MM.1S (cell line): Measurements from ENCODE around the gene TMEM150B.

Experiments used
- DNase-seq: peaks from one replicate; pipeline ENCODE4 v3.0.0-alpha.2; 2015
- H2AFZ ChIP-seq: fragments of 300-600 bp; sonication (generic); 2 replicates; pipeline ENCODE4 v1.6.0; 2016; ENCODE audit warnings: antibody characterized with exemption, low read length
- H3F3A ChIP-seq: fragments of 300-600 bp; sonication (generic); 2 replicates; pipeline ENCODE4 v1.6.1; 2016; ENCODE audit warnings: mild to moderate bottlenecking, antibody characterized with exemption, low read length, moderate library complexity, mixed read lengths; ENCODE audit not compliant: insufficient read depth
- H3K27ac ChIP-seq: fragments of 300-600 bp; sonication (generic); 2 replicates; pipeline ENCODE4 v1.5.1; 2016; ENCODE audit warnings: mild to moderate bottlenecking, low read length
- H3K27me3 ChIP-seq: fragments of 300-600 bp; sonication (generic); replicated peaks from 2 replicates; pipeline ENCODE4 v1.6.0; 2016; ENCODE audit warnings: low read length; ENCODE audit not compliant: insufficient read depth
- H3K36me3 ChIP-seq: fragments of 300-600 bp; sonication (generic); replicated peaks from 2 replicates; pipeline ENCODE4 v1.6.1; 2016; ENCODE audit warnings: mild to moderate bottlenecking, low read length, mixed read lengths; ENCODE audit not compliant: insufficient read depth
- H3K4me1 ChIP-seq: fragments of 300-600 bp; sonication (generic); 2 replicates; pipeline ENCODE4 v1.6.1; 2016; ENCODE audit warnings: low read length, mixed read lengths
- H3K4me2 ChIP-seq: fragments of 300-600 bp; sonication (generic); 2 replicates; pipeline ENCODE4 v1.6.0; 2016; ENCODE audit warnings: low read depth, low read length
- H3K4me3 ChIP-seq: fragments of 300-600 bp; sonication (generic); 2 replicates; pipeline ENCODE4 v1.5.1; 2016; ENCODE audit warnings: low read length, mixed read lengths
- H3K79me2 ChIP-seq: fragments of 300-600 bp; sonication (generic); 2 replicates; pipeline ENCODE4 v1.6.1; 2016; ENCODE audit warnings: mixed run types, low read length, mixed read lengths
- H3K9ac ChIP-seq: fragments of 300-600 bp; sonication (generic); 2 replicates; pipeline ENCODE4 v1.6.1; 2016; ENCODE audit warnings: low read length, mixed read lengths
- H3K9me2 ChIP-seq: fragments of 300-600 bp; sonication (generic); replicated peaks from 2 replicates; pipeline ENCODE4 v1.6.1; 2016; ENCODE audit warnings: mild to moderate bottlenecking, low read length, mixed read lengths; ENCODE audit not compliant: insufficient read depth
- H3K9me3 ChIP-seq: fragments of 300-600 bp; sonication (generic); replicated peaks from 2 replicates; pipeline ENCODE4 v1.6.1; 2016; ENCODE audit warnings: mild to moderate bottlenecking, low read length, mixed read lengths; ENCODE audit not compliant: insufficient read depth
- H4K20me1 ChIP-seq: fragments of 300-600 bp; sonication (generic); 2 replicates; pipeline ENCODE4 v1.6.1; 2016; ENCODE audit warnings: mild to moderate bottlenecking, low read length, moderate library complexity, mixed read lengths; ENCODE audit not compliant: insufficient read depth
- EZH2 ChIP-seq: fragments of 300-600 bp; sonication (generic); optimal IDR thresholded peaks from 2 replicates; pipeline ENCODE3; 2017; ENCODE audit warnings: low read depth, mild to moderate bottlenecking, antibody characterized with exemption, low read length, mixed read lengths
- EZH2phosphoT487 ChIP-seq: fragments of 300-600 bp; sonication (generic); IDR thresholded peaks from 2 replicates; pipeline ENCODE4 v1.6.1; 2018; ENCODE audit warnings: antibody characterized with exemption, low read length
- TF ChIP-seq, protein P1 (sequence below): fragments of 300-600 bp; sonication (generic); IDR thresholded peaks from 2 replicates; pipeline ENCODE4 v1.5.1; 2016; ENCODE audit warnings: antibody characterized with exemption, low read length, mixed read lengths

Gene TMEM150B

DNA sequence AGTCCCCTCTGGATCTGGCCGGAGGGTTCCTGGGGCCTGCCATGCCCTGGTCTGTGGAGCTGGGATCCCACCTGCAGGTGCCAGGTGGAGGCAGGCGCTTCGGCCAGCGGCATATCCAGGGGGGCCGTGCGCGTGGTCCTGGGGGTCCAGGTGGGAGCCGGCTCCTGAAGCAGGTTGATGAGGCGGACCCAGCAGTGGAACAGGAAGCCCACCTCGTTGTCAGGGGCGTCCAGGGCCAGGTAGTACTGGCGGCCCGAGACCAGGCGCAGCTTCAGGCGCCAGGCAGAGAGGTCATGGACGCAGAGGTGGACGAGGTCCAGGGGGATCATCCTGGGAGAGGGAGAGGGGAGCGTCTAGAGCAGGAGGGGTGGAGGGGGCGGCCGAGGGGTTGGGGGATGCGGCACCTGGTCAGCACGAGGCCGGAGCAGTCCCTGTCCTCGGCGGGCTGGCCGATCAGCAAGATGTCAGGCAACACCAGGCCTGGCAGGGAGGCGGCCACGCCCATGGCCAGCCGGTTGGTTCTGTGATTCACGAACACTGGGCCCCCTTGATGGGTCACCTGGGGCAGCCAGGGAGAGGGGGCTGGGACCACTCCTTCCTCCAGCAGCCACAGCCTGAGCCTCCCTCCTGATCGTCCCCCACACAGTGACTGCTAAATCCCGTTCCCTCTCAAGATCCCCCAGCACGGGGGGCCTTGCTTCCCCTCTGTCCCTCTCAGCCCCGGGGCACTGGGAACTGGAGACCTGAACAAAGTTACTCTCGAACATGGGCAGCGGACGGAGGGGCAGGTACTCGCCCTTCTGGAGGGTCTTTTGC is 37.2 kb upstream of the TMEM150B start:
- Histone ChIP-seq H3K36me3 (no peaks in the 10 kb centered on the region), H3K4me2 (no peak overlapping the region), H3K9me3 (no peaks in the 10 kb centered on the region), H3K27ac (no peak overlapping the region), H3F3A (no peaks in the 10 kb centered on the region), H3K9me2 (no peaks in the 10 kb centered on the region), H3K27me3 (peaks cover 49% of the 10 kb centered on the region), H3K79me2 (no peaks in the 10 kb centered on the region), H3K4me1 (peaks cover 5% of the 10 kb centered on the region), H3K9ac (no peak overlapping the region), H3K4me3 (no peak overlapping the region), H4K20me1 (no peaks in the 10 kb centered on the region), H2AFZ (no peak overlapping the region)
- no peak for DNase-seq
- TF ChIP-seq, protein P1, sequence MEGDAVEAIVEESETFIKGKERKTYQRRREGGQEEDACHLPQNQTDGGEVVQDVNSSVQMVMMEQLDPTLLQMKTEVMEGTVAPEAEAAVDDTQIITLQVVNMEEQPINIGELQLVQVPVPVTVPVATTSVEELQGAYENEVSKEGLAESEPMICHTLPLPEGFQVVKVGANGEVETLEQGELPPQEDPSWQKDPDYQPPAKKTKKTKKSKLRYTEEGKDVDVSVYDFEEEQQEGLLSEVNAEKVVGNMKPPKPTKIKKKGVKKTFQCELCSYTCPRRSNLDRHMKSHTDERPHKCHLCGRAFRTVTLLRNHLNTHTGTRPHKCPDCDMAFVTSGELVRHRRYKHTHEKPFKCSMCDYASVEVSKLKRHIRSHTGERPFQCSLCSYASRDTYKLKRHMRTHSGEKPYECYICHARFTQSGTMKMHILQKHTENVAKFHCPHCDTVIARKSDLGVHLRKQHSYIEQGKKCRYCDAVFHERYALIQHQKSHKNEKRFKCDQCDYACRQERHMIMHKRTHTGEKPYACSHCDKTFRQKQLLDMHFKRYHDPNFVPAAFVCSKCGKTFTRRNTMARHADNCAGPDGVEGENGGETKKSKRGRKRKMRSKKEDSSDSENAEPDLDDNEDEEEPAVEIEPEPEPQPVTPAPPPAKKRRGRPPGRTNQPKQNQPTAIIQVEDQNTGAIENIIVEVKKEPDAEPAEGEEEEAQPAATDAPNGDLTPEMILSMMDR = no peak

DNA sequence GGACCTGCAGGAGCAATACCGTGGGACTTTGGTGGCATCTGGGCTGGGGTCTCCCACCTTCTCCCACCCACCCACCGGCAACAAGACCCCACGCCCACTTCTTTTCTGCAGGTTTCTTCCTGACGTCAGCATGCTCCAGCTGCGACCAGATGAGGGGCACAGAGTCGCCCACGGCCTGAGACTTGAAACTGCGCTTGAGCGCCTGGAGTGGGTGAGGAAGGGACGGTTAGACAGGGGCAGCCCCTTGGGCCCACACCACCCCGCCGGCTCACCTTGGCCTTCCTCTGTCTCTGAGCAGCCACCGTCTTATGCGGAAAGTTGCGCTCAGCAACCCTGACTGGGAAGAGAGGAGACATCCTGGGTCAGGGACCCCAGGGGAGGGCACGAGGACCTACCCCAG is 35.8 kb upstream of the TMEM150B start:
- Histone ChIP-seq H3F3A (no peaks in the 10 kb centered on the region), H3K79me2 (no peaks in the 10 kb centered on the region), H4K20me1 (no peaks in the 10 kb centered on the region), H3K9me3 (no peaks in the 10 kb centered on the region), H3K36me3 (no peaks in the 10 kb centered on the region), H3K9me2 (no peaks in the 10 kb centered on the region), H3K4me2 (no peak overlapping the region), H3K4me3 (no peak overlapping the region), H3K27ac (no peak overlapping the region), H3K27me3 (peaks cover 54% of the 10 kb centered on the region), H3K9ac (no peak overlapping the region), H2AFZ (no peak overlapping the region), H3K4me1 (peaks cover 5% of the 10 kb centered on the region)
- DNase-seq = no peak
- no peak for TF ChIP-seq EZH2
- TF ChIP-seq EZH2phosphoT487 = no peak
- TF ChIP-seq, protein P1 = no peak

DNA sequence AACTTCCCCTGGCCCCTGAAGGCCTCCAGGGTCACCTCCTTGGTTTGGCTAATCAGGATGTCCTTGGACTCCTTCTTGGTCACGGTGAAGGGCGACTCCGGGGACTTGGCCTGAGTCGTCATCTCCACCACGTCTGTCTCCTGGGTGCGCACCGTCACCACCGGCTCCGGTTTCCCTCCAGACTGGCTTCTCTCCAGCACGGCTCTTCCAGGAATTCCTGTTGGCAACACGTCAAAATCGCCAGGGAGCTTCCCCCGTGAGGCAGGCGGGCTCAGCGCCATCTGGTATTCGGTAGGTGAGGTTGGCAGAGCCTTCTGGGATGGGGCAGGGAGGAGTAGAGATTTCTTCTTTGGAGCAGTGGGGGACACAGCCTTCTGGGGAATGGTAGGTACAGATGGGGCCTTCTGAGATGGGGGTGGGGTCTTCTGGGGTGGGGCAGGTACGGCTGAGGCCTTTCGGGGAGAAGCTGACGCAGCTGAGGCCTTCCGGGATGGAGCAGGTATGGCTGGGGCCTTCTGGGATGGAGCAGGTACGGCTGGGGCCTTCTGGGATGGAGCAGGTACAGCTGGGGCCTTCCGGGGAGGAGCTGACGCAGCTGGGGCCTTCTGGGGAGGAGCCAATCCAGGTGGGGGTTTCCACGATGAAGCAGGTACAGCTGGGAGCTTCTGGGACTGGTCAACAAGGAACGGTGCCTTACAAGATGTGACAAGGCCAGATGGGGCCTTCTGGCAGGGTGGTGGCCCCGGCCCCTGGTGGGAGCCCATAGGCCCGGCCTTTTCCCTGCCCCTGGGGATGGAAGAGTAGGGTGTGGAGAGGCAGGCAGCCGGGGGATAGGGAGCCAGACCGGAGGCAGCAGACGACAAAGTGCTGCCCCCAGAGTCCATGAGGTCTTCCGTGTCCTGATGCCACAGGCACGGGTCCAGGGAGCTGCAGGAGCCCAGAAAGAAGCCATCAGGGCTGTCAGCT is 34.1 kb upstream of the TMEM150B start:
- Histone ChIP-seq H3K4me3 (no peak overlapping the region), H3K36me3 (no peaks in the 10 kb centered on the region), H3K27ac (no peak overlapping the region), H3K4me1 (peaks cover 5% of the 10 kb centered on the region), H2AFZ (peak overlapping the region; percentile 27; the same call in 1 of the 2 replicates), H3K27me3 (peaks cover 51% of the 10 kb centered on the region), H3K4me2 (0 out of 2 replicates have a peak overlapping the region, but pooled peaks have one; percentile 2), H3K9me3 (no peaks in the 10 kb centered on the region), H3K9ac (no peak overlapping the region), H3F3A (no peaks in the 10 kb centered on the region), H4K20me1 (no peaks in the 10 kb centered on the region), H3K9me2 (no peaks in the 10 kb centered on the region), H3K79me2 (no peaks in the 10 kb centered on the region)
- peak; percentile 23 for DNase-seq
- TF ChIP-seq EZH2phosphoT487 (no peak), EZH2 (no peak)
- TF ChIP-seq, protein P1 = no peak
